Measurements from ENCODE around the gene ZFY.
"Not testable (repeated sequence)": the region's sequence is repeated elsewhere in the genome, so short reads cannot be mapped to it uniquely, and the experiment has no call there.

Gene ZFY

DNA sequence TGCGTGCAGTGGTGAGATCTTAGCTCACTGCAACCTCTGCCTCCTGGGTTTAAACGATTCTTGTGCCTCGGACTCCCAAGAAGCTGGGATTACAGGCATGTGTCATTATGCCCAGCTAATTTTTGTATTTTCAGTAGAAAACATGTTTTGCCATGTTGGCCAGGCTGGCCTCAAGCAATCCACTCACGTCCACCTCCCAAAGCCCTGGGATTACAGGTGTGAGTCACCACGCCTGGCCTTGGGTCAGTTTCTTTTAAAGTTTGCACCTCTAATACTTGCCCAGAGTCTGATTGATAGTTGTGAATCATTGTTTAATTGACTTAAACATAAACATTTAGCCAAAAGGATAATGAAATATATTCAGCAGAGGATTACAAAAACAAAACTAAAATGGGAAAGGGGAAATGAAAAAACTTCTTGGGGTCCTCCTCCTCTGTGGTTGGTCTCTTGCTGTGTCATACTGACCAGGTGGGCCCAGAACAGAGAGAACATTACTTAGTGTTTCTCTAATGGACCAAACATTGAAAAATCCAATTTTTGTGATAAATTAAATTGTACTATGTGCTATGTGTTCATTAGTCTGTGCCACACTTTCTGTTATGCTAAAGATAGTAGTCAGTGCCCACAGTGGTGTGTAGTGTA, 38.0 kb downstream of the ZFY start:
- no peak for DNase-seq (ENCODE audit: low read depth)

DNA sequence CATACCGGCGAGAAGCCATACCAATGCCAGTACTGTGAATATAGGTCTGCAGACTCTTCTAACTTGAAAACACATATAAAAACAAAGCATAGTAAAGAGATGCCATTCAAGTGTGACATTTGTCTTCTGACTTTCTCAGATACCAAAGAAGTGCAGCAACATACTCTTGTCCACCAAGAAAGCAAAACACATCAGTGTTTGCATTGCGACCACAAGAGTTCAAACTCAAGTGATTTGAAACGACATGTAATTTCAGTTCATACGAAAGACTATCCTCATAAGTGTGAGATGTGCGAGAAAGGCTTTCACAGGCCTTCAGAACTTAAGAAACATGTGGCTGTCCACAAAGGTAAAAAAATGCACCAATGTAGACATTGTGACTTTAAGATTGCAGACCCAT, 44.1 kb downstream of the ZFY start:
- DNase-seq (ENCODE audit: low read depth): no peak

GRCh38 chrY:2984491-2984890, 49.3 kb downstream of the ZFY start:
- DNase-seq (ENCODE audit: low read depth): no peak

DNA sequence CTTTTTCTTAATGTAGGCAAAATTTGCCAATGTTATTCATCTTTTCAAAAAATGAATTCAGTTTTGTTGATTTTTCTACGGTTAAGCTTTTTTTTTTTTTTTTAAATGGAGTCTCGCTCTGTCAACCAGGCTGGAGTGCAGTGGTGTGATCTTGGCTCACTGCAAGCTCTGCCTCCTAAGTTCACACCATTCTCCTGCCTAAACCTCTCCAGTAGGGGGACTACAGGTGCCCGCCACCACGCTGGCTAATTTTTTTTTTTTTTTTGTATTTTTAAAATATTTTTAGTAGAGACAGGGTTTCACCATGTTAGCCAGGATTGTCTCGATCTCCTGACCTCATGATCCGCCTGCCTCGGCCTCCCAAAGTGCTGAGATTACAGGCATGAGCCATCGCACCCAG, 52.0 kb downstream of the ZFY start:
- DNase-seq (ENCODE audit: low read depth): not testable (repeated sequence)

GRCh38 chrY:2997369-2997768, 62.2 kb downstream of the ZFY start:
- DNase-seq (ENCODE audit: low read depth): not testable (repeated sequence)

DNA sequence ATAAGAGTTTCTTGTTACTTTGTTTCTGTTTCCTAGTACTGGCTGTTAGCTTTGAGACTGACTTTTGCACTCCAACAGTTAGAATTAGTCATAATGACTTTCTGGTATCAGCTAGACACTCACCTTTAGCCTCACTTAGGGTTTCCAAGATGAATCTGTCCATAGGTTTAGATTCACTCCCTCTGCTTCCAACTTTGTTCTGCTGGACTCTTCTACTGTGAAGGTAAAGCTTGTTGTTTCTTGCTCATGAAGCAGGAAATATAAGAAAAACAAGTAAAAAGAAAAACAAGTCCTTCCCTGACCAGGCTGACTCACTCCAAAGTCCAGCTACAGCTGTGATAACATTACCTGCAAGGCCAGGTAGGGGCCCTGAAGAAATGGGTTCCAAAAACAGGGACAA, 67.0 kb downstream of the ZFY start:
- DNase-seq (ENCODE audit: low read depth): no peak

GRCh38 chrY:3002680-3003515, 67.7 kb downstream of the ZFY start:
- no peak for DNase-seq (ENCODE audit: low read depth)

- no peak for DNase-seq (ENCODE audit: low read depth)
Measured at GRCh38 chrY:3003516-3003830, 68.3 kb downstream of the ZFY start.

DNA sequence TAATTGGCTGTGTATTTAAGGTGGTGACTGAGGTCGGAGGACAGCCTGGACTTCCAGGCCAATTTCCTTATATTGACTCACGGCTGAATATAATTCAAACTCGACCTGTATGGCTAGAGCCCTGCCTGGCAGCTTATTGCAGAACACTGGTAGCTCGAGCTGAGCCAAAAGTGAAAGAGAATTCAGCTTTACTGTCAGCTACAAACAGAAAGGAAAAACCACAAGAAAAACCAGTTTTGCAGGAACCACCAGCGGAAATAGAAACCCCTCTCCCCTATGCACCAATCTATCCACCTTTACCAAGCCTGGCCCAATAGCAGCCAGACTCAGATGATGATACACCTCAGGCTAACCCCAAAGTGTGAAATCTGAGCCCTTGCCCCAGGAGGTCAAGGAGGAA, 68.7 kb downstream of the ZFY start:
- no peak for DNase-seq (ENCODE audit: low read depth)

- not testable (repeated sequence) for DNase-seq (ENCODE audit: low read depth)
Measured at GRCh38 chrY:3006031-3006430, 70.8 kb downstream of the ZFY start.

DNA sequence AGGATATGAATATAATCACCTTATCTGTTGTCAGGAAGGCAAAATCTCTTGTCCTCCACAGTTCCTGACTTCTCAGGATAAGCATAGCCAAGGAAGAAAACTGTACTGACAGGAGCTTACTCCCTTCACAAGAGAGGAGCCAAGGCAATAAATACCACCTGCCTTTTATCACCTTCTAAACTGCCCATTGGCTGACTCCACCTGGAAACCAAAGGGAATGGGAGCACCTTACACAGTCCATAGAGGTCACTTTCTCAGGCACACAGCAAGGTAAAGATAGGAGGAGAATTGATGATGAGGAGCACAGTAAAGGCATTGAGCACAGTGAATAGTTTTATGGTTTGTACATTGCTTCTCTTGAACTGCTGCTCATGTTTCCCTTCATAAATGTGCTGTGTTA, 72.8 kb downstream of the ZFY start:
- no peak for DNase-seq (ENCODE audit: low read depth)

DNA sequence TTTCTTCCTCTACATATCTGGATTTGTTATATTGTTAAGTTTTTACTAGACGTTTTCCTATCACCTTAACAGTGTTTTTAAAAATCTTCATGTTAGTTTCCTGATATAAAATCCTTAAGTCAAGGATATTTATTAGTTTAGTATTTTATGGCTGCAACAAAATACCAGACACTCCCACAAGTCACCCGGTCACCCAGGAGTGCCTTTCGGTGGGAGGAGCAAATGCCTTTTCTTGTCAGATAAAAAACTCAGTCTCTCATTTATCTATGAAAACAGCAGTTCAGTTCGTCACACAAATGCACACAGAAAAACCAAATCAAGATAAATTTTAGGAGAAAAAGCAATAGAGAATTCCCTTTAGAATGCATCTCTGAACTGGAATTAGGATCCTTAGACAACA, 77.0 kb downstream of the ZFY start:
- DNase-seq (ENCODE audit: low read depth): no peak

DNA sequence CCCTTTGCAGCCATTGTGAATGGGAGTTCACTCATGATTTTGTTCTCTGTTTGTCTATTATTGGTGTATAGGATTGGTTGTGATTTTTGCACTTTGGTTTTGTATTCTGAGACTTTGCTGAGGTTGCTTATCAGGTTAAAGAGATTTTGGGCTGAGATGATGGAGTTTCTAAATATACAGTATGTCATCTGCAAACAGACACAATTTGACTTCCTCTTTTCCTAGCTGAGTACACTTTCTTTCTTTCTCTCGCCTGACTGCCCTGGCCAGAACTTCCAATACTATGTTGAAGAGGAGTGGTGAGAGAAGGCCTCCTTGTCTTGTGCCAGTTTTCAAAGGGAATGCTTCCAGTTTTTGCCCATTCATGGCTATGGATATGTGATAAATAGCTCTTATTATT, 81.4 kb downstream of the ZFY start:
- DNase-seq (ENCODE audit: low read depth): no peak

DNA sequence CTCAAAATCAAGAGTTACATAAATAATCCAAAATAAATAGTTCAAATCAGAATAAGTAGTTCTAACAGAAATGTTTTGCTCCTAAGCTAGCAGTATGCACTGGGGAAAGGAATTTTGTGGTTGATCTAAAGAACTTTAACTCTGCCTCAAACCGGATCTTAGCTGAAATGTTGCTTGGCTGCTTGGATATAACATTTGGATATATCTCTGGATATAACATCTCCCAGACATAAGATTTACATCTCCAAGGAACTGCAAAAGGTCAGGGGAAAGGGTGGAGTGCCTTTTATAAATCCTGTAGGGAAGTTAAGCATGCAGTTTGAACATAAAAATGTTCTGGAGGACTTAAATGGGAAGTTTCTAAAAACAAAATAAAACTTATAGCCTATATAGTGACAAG, 83.4 kb downstream of the ZFY start:
- no peak for DNase-seq (ENCODE audit: low read depth)

DNA sequence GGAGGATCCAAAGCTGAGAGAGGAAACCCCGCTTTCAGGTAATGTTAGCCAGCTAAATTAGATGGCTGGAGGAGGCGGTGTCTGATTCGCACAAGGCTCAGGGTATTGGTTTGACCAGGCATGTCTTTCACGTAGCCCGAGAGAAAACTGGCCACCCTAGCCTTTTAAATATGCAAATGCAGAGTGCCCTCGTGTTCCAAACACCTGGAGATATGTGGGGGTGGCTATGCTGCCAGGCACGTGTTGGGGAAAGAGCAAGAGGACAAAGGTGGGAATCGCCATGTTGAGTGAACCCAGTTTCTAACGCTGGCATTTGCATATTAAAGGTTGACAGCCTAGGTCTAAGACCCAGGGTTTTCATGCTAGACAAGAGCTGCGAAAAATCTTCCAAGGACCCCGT, 84.4 kb downstream of the ZFY start:
- no peak for DNase-seq (ENCODE audit: low read depth)

GRCh38 chrY:3021176-3021575, 86.0 kb downstream of the ZFY start:
- no peak for DNase-seq (ENCODE audit: low read depth)

- no peak for DNase-seq (ENCODE audit: low read depth)
Measured at GRCh38 chrY:3023606-3024005, 88.4 kb downstream of the ZFY start.

DNA sequence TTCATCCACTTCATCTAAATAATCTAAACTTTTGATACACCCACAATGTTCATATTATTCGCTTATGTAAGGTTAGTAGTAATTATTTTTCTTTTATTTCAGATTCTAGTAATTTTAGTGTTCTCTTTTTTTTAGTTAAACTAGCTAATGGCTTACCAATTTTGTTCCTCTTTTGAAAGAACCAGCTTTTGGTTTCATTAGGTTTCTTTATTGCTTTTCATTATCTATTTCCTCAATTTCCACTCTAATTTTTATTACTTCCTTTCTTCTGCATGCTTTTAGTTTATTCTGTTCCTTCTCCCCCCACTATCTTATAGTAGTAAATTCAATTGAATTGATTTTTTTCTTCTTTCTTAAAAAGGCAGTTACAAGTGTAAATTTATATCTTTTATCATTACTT, 90.2 kb downstream of the ZFY start:
- DNase-seq (ENCODE audit: low read depth): no peak
